ENCODE data around the gene CHST4. TPM values are rescaled to one million over a fixed set of nuclear protein-coding genes. Genes with fewer than 3 reads are reported as not detected.

Gene CHST4
- total RNA-seq, 1 experiment from 2014 or later = 5.9 TPM

DNA sequence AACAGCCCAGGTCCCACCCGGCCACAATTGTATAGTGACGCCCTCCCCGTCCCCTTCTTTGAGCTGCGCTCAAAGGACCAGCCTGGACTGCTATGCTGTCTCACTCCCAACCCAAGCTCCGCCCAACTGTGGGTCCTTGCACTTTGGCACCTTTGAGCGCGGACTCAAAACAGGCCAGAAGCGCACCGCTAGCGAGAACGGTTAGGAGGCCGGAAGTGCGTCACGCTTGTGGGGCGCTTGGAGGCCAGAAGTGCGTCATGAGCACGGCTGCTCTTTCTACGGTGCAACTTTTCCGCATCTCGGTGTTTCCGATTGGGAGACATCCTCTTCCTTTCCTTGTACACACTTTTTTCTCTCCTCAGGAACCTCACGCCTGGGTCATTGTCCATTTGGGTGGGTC is 37.1 kb upstream of the CHST4 start, which contains the start of gene ZNF19:
ZNF19 (minus strand) TSS at position 203 of the 400 bp plus-strand sequence. CDS start 7,210 bp downstream, outside the sequence.
- no peak within 1 kb of the TSS for H3K4me2 ChIP-seq (ENCODE audit: insufficient read depth, insufficient read length, low read length)
- H4K5ac ChIP-seq (ENCODE audit: insufficient read length, low read depth, low read length) = no peak within 1 kb of the TSS
- H4K8ac ChIP-seq (replicated peaks; ENCODE audit: insufficient read length, low read depth, low read length) = no peak within 1 kb of the TSS
- H3K23ac ChIP-seq (ENCODE audit: insufficient read length, low read depth, low read length) = no peak within 1 kb of the TSS
- H3K79me1 ChIP-seq (ENCODE audit: insufficient read depth, low read depth, low read length, poor library complexity, severe bottlenecking) = no peaks in the 10 kb centered on the region
- no peaks in the 10 kb centered on the region for H3K9me3 Mint-ChIP-seq
- no peak within 1 kb of the TSS for H3K14ac ChIP-seq (ENCODE audit: insufficient read depth, low read length)
- no peaks in the 10 kb centered on the region for H3K9me3 ChIP-seq (ENCODE audit: control insufficient read depth, low read depth, low read length)
- H3K27me3 ChIP-seq (ENCODE audit: insufficient read depth, low read length) = no peaks in the 10 kb centered on the region
- no peaks in the 10 kb centered on the region for H3K4me1 ChIP-seq (ENCODE audit: insufficient read depth, low read length)
- DNase-seq = peak; percentile 28
- no peak within 1 kb of the TSS for H3K9ac ChIP-seq (ENCODE audit: extremely low read depth, insufficient read length, low read length)
- H4K91ac ChIP-seq (ENCODE audit: insufficient read length, low read depth, low read length) = no peak within 1 kb of the TSS
- 0 out of 4 replicates have a peak, but pooled peaks cover 3 to 4% of the 10 kb centered on the region in 2 experiments for H3K4me1 Mint-ChIP-seq
- no peak within 1 kb of the TSS for H3K27ac Mint-ChIP-seq
- H2AFZ ChIP-seq (ENCODE audit: low read length) = no peak within 1 kb of the TSS
- TF ChIP-seq CTCF (conservative IDR thresholded peaks at IDR 0.05) = no peak
- H2BK120ac ChIP-seq (ENCODE audit: low read depth, low read length, poor library complexity, severe bottlenecking) = no peak within 1 kb of the TSS
- no peaks in the 10 kb centered on the region for H3K36me3 Mint-ChIP-seq (ENCODE audit: insufficient read depth in 1 of 3, low read depth in 3 of 3)
- H4K20me1 ChIP-seq (ENCODE audit: control insufficient read depth, insufficient read depth, insufficient read length) = no peaks in the 10 kb centered on the region
- H3K4me3 Mint-ChIP-seq = no peak within 1 kb of the TSS
- no peaks in the 10 kb centered on the region for H3K79me2 ChIP-seq (ENCODE audit: insufficient read depth, low read length)
- H3K56ac ChIP-seq (ENCODE audit: insufficient read length, low read depth, low read length) = no peak within 1 kb of the TSS
- no peak within 1 kb of the TSS for H2BK5ac ChIP-seq (ENCODE audit: insufficient read length, low read length)
- peaks cover 19% of the 10 kb centered on the region for H3K27me3 Mint-ChIP-seq (ENCODE audit: low read depth)
- H3K23me2 ChIP-seq (ENCODE audit: insufficient read length, low read depth, low read length, poor library complexity, severe bottlenecking) = no peaks in the 10 kb centered on the region
- no peak within 1 kb of the TSS for H2BK20ac ChIP-seq (ENCODE audit: low read depth, low read length, poor library complexity, severe bottlenecking)
- H2BK15ac ChIP-seq (ENCODE audit: low read depth, low read length) = no peak within 1 kb of the TSS
- H3K4ac ChIP-seq (ENCODE audit: low read depth, low read length) = no peak within 1 kb of the TSS
- no peak within 1 kb of the TSS for H2AK5ac ChIP-seq (ENCODE audit: insufficient read length, low read length)
- no peak within 1 kb of the TSS for H3K27ac ChIP-seq (ENCODE audit: insufficient read length, low read depth, low read length)
- no CpG with 5 or more reads among the region's 22 CpGs for WGBS (ENCODE audit: extremely low coverage, insufficient read length, low lambda C conversion rate)
- no peak within 1 kb of the TSS for H2BK12ac ChIP-seq (ENCODE audit: insufficient read length, low read depth, low read length)
- H3T11ph ChIP-seq (ENCODE audit: low read length) = no peak within 1 kb of the TSS
- no peak within 1 kb of the TSS for H3K18ac ChIP-seq (ENCODE audit: insufficient read length, low read depth, low read length)
